HG03039 (cell line): ENCODE measurements around the gene SF3B5.
"Not testable (repeated sequence)": the region's sequence is repeated elsewhere in the genome, so short reads cannot be mapped to it uniquely, and the experiment has no call there.

ENCODE experiments used
- ATAC-seq: cut with Tn5 transposase; IDR thresholded peaks from one replicate; pipeline ENCODE4 v1.9.1; 2021; ENCODE audit warnings: mild to moderate bottlenecking, moderate library complexity; ENCODE audit not compliant: unreplicated experiment

The SF3B5 gene

GRCh38 chr6:144095134-144096002 lies at the start of gene SF3B5:
SF3B5 (minus strand) TSS chr6:144095573; CDS start chr6:144095497, 76 bp downstream.
- peak; percentile 95 for ATAC-seq

- no peak for ATAC-seq
Observed at GRCh38 chr6:144144996-144145395, 49.6 kb upstream of the SF3B5 start.

DNA sequence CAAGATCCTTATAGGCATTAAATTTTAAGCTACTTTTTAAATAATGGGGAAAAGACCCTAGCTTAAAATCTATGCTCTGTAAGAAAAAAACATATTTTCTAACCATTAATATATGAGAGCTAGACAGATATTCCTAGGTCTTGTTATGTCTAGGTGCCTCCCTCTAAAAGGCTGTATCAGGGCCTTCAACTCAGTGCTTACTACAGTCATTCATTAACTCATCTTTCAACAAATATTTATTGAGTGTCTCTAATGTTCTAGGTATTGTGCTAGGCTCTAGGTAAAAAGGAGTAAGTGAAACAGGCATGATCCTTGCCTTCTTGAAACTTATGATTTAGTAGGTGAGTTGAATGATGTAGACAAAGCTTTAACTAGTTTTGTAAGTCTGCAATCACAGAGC lies 48.5 kb upstream of the SF3B5 start:
- ATAC-seq = no peak

GRCh38 chr6:144143106-144143505 lies 47.7 kb upstream of the SF3B5 start:
- ATAC-seq = no peak

DNA sequence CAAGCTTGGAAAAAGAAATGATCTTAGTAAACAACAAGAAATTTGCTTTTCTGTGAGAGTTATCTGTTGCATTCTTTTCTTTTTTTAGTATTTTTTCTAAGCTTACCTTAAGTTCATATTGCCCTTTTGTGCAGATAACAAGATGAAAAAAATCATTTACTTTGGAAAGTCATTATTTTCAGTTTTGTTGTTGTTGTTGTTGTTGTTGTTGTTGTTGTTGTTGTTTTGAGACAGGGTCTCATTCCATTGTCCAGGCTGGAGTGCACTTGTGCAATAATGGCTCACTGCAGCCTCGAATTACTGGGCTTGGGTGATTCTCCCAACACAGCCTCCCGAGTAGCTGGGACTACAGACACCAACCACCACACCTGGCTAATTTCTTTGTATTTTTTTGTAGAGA lies 46.1 kb upstream of the SF3B5 start:
- ATAC-seq = no peak

GRCh38 chr6:144140867-144141266 lies 45.5 kb upstream of the SF3B5 start:
- no peak for ATAC-seq

DNA sequence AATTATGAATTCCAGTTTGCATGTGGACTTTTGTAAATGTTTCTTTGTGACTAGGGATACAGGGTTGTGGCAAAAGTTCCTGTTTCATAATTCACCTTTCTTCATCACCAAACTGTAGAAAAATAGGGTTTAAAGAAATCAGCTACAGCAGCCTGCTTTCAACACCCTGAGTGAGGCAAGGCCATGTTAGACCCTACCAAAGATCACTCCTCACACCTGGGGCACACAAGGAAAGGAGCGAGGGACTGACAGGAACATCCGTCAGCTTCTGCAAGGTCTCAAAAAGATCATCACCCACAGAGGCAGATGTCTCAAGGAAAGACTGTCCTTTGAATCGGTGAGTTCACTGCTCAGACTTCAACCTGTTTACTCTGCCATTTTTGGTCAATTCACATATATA lies 44.4 kb upstream of the SF3B5 start:
- ATAC-seq = no peak

DNA sequence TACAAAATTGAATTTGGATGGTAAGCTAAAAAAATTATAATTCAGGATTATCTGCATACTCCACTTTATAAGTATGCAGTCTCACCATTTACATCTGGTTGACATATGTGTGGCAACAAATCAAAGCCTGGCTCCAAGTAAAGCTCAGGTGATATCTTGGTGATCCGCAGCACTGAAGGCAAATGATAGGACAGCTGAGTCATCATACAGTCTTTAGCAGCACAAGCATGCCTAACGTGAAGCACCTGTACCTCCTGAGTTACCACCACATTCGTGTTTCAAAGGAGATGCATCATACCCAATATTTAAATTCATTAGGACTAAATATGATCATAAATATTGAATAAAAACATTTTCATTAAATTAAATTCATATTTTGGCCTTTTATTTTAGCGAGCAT lies 43.2 kb upstream of the SF3B5 start:
- no peak for ATAC-seq

DNA sequence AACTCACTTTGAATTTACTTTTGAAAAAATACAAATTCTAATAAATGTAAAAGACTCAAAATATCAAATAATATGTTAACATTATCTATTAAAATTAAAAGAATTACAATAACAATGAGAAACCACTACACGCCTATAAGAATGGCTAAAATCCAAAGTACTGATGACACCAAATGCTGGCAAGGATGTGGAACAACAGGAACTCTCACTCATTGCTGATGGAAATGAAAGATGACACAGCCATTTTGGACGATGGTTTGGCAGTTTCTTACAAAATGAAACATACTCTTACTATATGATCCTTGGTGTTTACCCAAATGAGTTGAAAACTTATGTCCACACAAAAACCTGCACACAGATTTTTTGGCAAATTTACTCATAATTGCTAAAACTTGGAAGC lies 39.4 kb upstream of the SF3B5 start:
- ATAC-seq = no peak

- no peak for ATAC-seq
Observed at GRCh38 chr6:144134176-144134575, 38.8 kb upstream of the SF3B5 start.

DNA sequence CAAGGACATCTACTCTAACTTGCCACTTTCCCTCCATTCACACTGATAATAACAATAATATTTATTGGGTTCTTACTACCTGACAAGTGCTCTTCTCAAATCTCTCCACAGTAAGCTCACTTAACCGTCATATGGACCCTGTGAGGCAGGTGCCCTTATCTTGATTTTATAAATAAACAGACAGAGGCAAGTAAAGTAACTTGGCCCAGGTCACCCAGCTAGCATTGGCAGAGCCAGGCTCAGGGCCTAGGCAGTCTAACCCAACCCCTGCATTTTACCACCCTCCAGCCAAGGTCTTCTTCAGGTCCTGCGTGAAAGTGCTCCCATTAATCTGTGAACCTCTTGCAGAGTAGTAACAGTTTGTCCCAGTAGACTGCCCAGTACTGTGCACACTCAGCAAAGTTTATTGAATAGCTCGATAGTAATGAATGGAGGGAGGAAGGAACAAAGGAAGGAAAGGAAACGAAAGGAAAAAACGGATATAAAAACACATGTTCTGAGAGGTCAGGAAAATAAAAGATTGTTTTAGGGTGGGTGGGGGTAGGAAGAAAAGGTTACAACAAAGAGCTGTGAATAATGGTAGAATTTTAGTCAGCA lies 38.0 kb upstream of the SF3B5 start:
- no peak for ATAC-seq

DNA sequence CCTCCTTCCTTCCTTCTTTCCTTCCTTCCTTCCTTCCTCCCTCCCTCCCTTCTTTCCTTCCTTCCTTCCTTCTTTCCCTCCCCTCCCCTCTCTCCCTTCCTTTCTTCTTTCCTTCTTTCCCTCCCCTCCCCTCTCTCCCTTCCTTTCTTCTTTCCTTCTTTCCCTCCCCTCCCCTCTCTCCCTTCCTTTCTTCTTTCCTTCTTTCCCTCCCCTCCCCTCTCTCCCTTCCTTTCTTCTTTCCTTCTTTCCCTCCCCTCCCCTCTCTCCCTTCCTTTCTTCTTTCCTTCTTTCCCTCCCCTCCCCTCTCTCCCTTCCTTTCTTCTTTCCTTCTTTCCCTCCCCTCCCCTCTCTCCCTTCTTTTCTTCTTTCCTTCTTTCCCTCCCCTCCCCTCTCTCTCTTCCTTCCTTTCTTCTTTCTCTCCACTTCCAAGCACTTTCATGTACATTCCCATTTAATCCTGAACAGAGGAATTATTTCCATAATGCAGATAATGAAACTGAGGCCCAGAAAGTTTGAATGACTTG lies 36.9 kb upstream of the SF3B5 start:
- ATAC-seq = not testable (repeated sequence)

DNA sequence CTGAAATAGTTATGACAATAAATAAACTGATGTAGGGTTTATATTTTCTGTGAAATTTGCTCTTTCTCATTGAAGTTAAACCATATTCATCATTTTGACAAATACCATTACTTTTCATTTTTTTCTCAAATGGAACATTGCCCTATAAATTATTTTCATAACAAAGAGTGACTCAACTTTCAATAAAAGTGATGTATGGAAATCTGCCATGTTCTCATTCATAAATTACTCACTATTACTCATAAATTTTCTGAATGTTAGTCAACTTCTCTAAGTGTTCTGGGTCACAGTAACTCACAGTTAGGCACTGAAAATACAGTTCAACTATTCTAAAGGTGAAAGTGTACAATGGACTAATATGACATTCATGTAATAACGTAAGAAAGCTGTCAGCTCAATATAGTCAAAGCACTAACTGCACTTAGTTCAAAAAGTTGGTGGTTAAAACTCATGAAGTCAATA lies 35.9 kb upstream of the SF3B5 start:
- peak; percentile 60 for ATAC-seq

GRCh38 chr6:144129469-144129868 lies 34.1 kb upstream of the SF3B5 start:
- no peak for ATAC-seq

- ATAC-seq = no peak
Observed at GRCh38 chr6:144127097-144127496, 31.7 kb upstream of the SF3B5 start.

DNA sequence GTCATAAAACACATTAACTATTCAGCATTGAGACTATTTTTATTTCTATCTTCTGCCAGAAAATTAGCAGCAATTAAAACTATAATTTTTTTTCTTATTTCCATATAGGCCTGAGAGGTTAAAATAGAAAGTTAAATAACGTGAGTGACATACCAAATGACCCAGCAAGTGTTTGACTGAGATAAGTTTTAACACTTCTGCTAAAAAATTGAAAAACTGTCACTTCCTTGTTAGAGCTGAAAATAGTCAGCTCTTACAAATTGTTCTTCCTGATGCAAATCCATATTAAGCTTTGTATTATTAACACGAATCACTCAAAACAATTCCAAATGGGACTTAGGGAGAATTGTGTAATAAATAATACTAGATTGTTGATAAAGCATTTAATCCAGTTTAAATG lies 28.5 kb upstream of the SF3B5 start:
- ATAC-seq = no peak

DNA sequence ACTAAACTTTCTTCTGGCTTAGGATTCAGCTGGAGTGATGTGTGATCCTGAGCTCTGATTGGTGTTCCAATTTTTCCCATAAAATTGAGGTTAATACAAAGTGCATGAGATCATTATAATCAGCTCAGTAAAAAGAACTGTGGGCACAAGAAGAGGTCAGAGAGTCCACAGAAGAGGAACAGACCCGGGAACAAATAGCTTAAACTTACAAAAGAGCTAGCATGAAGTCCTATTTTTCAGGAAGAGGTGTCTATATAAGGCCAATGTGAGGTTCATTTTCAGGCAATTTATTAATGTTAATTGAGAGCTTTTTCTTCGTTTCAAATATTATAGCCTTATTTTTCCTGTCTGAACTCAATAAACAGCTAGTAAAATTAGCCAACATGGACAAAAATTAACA lies 28.0 kb upstream of the SF3B5 start:
- no peak for ATAC-seq

DNA sequence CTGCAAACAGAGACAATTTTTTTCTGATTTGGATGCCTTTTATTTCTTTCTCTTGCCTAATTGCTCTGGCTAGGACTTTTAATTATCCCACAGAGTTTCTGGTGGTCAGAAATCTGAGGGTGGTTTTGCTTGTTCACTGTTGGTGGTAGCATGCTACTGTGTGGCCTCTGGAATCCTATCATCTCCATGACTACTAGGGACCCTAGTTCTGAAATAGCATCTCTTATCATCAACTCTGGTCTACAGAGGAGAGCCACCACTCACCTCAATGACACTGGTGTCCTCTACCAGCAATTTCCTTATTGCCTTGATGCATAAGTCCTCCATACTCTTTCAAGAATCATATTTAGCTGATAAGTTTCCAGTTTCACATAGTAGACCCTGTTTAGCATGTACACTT lies 27.5 kb upstream of the SF3B5 start:
- ATAC-seq = no peak

GRCh38 chr6:144119376-144119775 lies 24.0 kb upstream of the SF3B5 start:
- ATAC-seq = no peak

- no peak for ATAC-seq
Observed at GRCh38 chr6:144115219-144115618, 19.8 kb upstream of the SF3B5 start.

- no peak for ATAC-seq
Observed at GRCh38 chr6:144113366-144113765, 18.0 kb upstream of the SF3B5 start.

DNA sequence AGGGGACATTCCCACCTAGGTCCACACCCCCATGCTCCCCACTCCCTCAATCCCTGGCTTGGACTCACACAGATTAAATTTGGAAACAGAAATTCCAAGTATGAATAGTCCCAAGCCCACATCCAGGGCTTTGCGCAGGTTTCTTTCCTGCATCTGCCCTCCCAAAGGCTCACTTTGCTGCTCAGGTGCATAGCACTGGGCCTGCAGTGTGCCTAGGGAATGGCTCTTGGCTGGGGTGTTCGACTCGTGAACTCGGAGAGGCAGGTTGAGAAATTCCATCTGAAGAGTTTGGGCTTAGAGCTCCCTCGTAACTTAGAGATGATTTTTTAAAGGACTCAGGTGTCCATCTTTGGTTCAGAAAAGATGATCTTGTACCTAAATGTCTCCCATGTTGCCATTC lies 14.8 kb upstream of the SF3B5 start:
- ATAC-seq = no peak
